H9 (cell line): Measurements from ENCODE around the gene FNDC1. TPM values are rescaled to one million over a fixed set of nuclear protein-coding genes. Genes with fewer than 3 reads are reported as not detected.

Source experiments
- DNase-seq: peaks from one replicate; pipeline ENCODE4 v3.0.0-alpha.2; 2017
- H2AFZ ChIP-seq: one replicate; pipeline ENCODE4 v1.6.1; 2013; ENCODE audit warnings: mild to moderate bottlenecking, low read length, control low read depth, moderate library complexity
- H2AK5ac ChIP-seq: 2 replicates; pipeline ENCODE4 v1.6.1; 2013; ENCODE audit warnings: low read length, control low read depth, mixed read lengths; ENCODE audit not compliant: insufficient read length
- H2BK120ac ChIP-seq: one replicate; pipeline ENCODE4 v1.6.1; 2013; ENCODE audit warnings: low read depth, mild to moderate bottlenecking, low read length, control low read depth, inconsistent platforms; ENCODE audit not compliant: poor library complexity, severe bottlenecking
- H2BK12ac ChIP-seq: 2 replicates; pipeline ENCODE4 v1.6.1; 2013; ENCODE audit warnings: low read length, control low read depth, mixed read lengths, low read depth; ENCODE audit not compliant: insufficient read length
- H2BK15ac ChIP-seq: 2 replicates; pipeline ENCODE4 v1.6.1; 2013; ENCODE audit warnings: low read depth, low read length, control low read depth
- H2BK20ac ChIP-seq: one replicate; pipeline ENCODE4 v1.6.1; 2013; ENCODE audit warnings: low read depth, mild to moderate bottlenecking, low read length, control low read depth, inconsistent platforms; ENCODE audit not compliant: poor library complexity, severe bottlenecking
- H2BK5ac ChIP-seq: 2 replicates; pipeline ENCODE4 v1.6.1; 2013; ENCODE audit warnings: low read length, control low read depth, mixed read lengths; ENCODE audit not compliant: insufficient read length
- H3K14ac ChIP-seq: 2 replicates; pipeline ENCODE4 v1.6.1; 2013; ENCODE audit warnings: low read length, control low read depth; ENCODE audit not compliant: insufficient read depth
- H3K18ac ChIP-seq: 2 replicates; pipeline ENCODE4 v1.6.1; 2013; ENCODE audit warnings: low read depth, mild to moderate bottlenecking, mixed read lengths, low read length, control low read depth; ENCODE audit not compliant: insufficient read length
- H3K23ac ChIP-seq: 2 replicates; pipeline ENCODE4 v1.6.1; 2013; ENCODE audit warnings: low read length, control low read depth, mixed read lengths, low read depth; ENCODE audit not compliant: insufficient read length
- H3K23me2 ChIP-seq: 2 replicates; pipeline ENCODE4 v1.6.1; 2013; ENCODE audit warnings: low read depth, mild to moderate bottlenecking, mixed read lengths, low read length, control low read depth; ENCODE audit not compliant: insufficient read length, poor library complexity, severe bottlenecking
- H3K27ac ChIP-seq: 2 replicates; pipeline ENCODE4 v1.5.1; 2013; ENCODE audit warnings: low read length, control low read depth, mixed read lengths, low read depth; ENCODE audit not compliant: insufficient read length
- H3K27me3 ChIP-seq: 2 replicates; pipeline ENCODE4 v1.6.1; 2013; ENCODE audit warnings: low read length, control low read depth, inconsistent platforms; ENCODE audit not compliant: insufficient read depth
- H3K4ac ChIP-seq: 2 replicates; pipeline ENCODE4 v1.6.1; 2013; ENCODE audit warnings: low read depth, mild to moderate bottlenecking, control low read depth, inconsistent platforms, low read length, moderate library complexity
- H3K4me1 ChIP-seq: 2 replicates; pipeline ENCODE4 v1.6.1; 2013; ENCODE audit warnings: low read length, control low read depth, inconsistent platforms; ENCODE audit not compliant: insufficient read depth
- H3K4me2 ChIP-seq: 2 replicates; pipeline ENCODE4 v1.6.1; 2013; ENCODE audit warnings: low read length, control low read depth, mixed read lengths; ENCODE audit not compliant: insufficient read length, insufficient read depth
- H3K56ac ChIP-seq: 2 replicates; pipeline ENCODE4 v1.6.1; 2013; ENCODE audit warnings: low read depth, mild to moderate bottlenecking, mixed read lengths, low read length, control low read depth; ENCODE audit not compliant: insufficient read length
- H3K79me1 ChIP-seq: 2 replicates; pipeline ENCODE4 v1.6.1; 2013; ENCODE audit warnings: low read depth, mild to moderate bottlenecking, moderate library complexity, low read length, control low read depth, inconsistent platforms; ENCODE audit not compliant: insufficient read depth, poor library complexity, severe bottlenecking
- H3K79me2 ChIP-seq: 2 replicates; pipeline ENCODE4 v1.6.1; 2013; ENCODE audit warnings: low read length, control low read depth, inconsistent platforms; ENCODE audit not compliant: insufficient read depth
- H3K9ac ChIP-seq: 2 replicates; pipeline ENCODE4 v1.6.1; 2013; ENCODE audit warnings: low read length, control low read depth, mixed read lengths; ENCODE audit not compliant: insufficient read length; ENCODE audit errors: extremely low read depth
- H3K9me3 ChIP-seq: one replicate; pipeline ENCODE4 v1.6.1; 2013; ENCODE audit warnings: low read depth, low read length, inconsistent platforms; ENCODE audit not compliant: control insufficient read depth
- H3T11ph ChIP-seq: one replicate; pipeline ENCODE4 v1.6.1; 2013; ENCODE audit warnings: mild to moderate bottlenecking, low read length, control low read depth, inconsistent platforms
- H4K20me1 ChIP-seq: one replicate; pipeline ENCODE4 v1.6.1; 2013; ENCODE audit not compliant: control insufficient read depth, insufficient read length, insufficient read depth
- H4K5ac ChIP-seq: 2 replicates; pipeline ENCODE4 v1.6.1; 2013; ENCODE audit warnings: low read depth, mild to moderate bottlenecking, mixed read lengths, low read length, control low read depth; ENCODE audit not compliant: insufficient read length
- H4K8ac ChIP-seq: replicated peaks from 2 replicates; pipeline ENCODE4 v1.6.1; 2013; ENCODE audit warnings: low read length, control low read depth, mixed read lengths, low read depth; ENCODE audit not compliant: insufficient read length
- H4K91ac ChIP-seq: 2 replicates; pipeline ENCODE4 v1.6.1; 2013; ENCODE audit warnings: low read depth, mild to moderate bottlenecking, moderate library complexity, mixed read lengths, low read length, control low read depth; ENCODE audit not compliant: insufficient read length
- H3K27ac Mint-ChIP-seq, 3 experiments: 2 replicates in 2 of 3; 3 replicates in 1 of 3; pipeline ENCODE4 v1.8.0; 2020 to 2021; ENCODE audit warnings: mixed read lengths in 3 of 3, mild to moderate bottlenecking in 1 of 3, moderate library complexity in 1 of 3
- H3K27me3 Mint-ChIP-seq: 2 replicates; pipeline ENCODE4 v1.8.0; 2021; ENCODE audit warnings: low read depth, mild to moderate bottlenecking, moderate library complexity, mixed read lengths
- H3K36me3 Mint-ChIP-seq, 3 experiments: 2 replicates in 2 of 3; 3 replicates in 1 of 3; pipeline ENCODE4 v1.8.0; 2020 to 2021; ENCODE audit warnings: low read depth in 3 of 3, mixed read lengths in 3 of 3; ENCODE audit not compliant: insufficient read depth in 1 of 3
- H3K4me1 Mint-ChIP-seq, 2 experiments: 2 replicates each; pipeline ENCODE4 v1.8.0; 2020; ENCODE audit warnings: mixed read lengths in 2 of 2
- H3K4me3 Mint-ChIP-seq, 2 experiments: 2 replicates in 1 of 2; 3 replicates in 1 of 2; pipeline ENCODE4 v1.8.0; 2020 to 2021; ENCODE audit warnings: mild to moderate bottlenecking in 2 of 2, mixed read lengths in 2 of 2, moderate library complexity in 1 of 2
- H3K9me3 Mint-ChIP-seq, 2 experiments: 2 replicates in 1 of 2; 3 replicates in 1 of 2; pipeline ENCODE4 v1.8.0; 2020; ENCODE audit warnings: mild to moderate bottlenecking in 2 of 2, mixed read lengths in 2 of 2, moderate library complexity in 1 of 2
- WGBS: extraction: QIAGEN DNeasy Blood & Tissue Kit; methylation state at CpG from one replicate; pipeline ENCODE4 v1.1.7; 2013; ENCODE audit warnings: missing lambda C conversion rate, low lambda C conversion rate, mixed read lengths; ENCODE audit not compliant: insufficient read length; ENCODE audit errors: extremely low coverage; 5-methylcytosine and 5-hydroxymethylcytosine counted together
- total RNA-seq: library from RNA; stranded (reverse); gene quantifications from 2 replicates; pipeline ENCODE4 v1.2.1, GENCODE V29; 2021
- TF ChIP-seq, protein P1 (sequence below): fragments of 200-600 bp; sonication (generic); conservative IDR thresholded peaks from 3 replicates; pipeline ENCODE4 v1.8.0; 2021; ENCODE audit warnings: antibody characterized with exemption, mild to moderate bottlenecking

FNDC1 gene
- total RNA-seq, 1 experiment from 2014 or later: 0.24 TPM

GRCh38 chr6:159203304-159204005 lies 34.3 kb downstream of the FNDC1 start:
- H3K79me2 ChIP-seq: no peaks in the 10 kb centered on the region
- no CpG with 5 or more reads among the region's 9 CpGs for WGBS
- no peak overlapping the region for H2AK5ac ChIP-seq
- H3K9ac ChIP-seq: no peak overlapping the region
- no peak overlapping the region for H3K4me2 ChIP-seq
- H2AFZ ChIP-seq: no peak overlapping the region
- no peak overlapping the region for H2BK20ac ChIP-seq
- no peak overlapping the region for H3K23ac ChIP-seq
- H3K27ac ChIP-seq: no peak overlapping the region
- no peaks in the 10 kb centered on the region for H4K20me1 ChIP-seq
- H2BK5ac ChIP-seq: no peak overlapping the region
- H2BK12ac ChIP-seq: no peak overlapping the region
- no peaks in the 10 kb centered on the region for H3K4me1 ChIP-seq
- no peak overlapping the region for H2BK15ac ChIP-seq
- TF ChIP-seq, protein P1, sequence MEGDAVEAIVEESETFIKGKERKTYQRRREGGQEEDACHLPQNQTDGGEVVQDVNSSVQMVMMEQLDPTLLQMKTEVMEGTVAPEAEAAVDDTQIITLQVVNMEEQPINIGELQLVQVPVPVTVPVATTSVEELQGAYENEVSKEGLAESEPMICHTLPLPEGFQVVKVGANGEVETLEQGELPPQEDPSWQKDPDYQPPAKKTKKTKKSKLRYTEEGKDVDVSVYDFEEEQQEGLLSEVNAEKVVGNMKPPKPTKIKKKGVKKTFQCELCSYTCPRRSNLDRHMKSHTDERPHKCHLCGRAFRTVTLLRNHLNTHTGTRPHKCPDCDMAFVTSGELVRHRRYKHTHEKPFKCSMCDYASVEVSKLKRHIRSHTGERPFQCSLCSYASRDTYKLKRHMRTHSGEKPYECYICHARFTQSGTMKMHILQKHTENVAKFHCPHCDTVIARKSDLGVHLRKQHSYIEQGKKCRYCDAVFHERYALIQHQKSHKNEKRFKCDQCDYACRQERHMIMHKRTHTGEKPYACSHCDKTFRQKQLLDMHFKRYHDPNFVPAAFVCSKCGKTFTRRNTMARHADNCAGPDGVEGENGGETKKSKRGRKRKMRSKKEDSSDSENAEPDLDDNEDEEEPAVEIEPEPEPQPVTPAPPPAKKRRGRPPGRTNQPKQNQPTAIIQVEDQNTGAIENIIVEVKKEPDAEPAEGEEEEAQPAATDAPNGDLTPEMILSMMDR: no peak
- no peak overlapping the region for H3K4ac ChIP-seq
- no peak overlapping the region for H4K5ac ChIP-seq
- no peaks in the 10 kb centered on the region; a peak in 1 of 7 replicates for H3K36me3 Mint-ChIP-seq
- no peak overlapping the region for H3K18ac ChIP-seq
- peaks cover 0 to 7% of the 10 kb centered on the region in 2 experiments; a peak in 1 of 5 replicates for H3K9me3 Mint-ChIP-seq
- H3K14ac ChIP-seq: no peak overlapping the region
- no peaks in the 10 kb centered on the region for H3K23me2 ChIP-seq
- no peak overlapping the region for H3T11ph ChIP-seq
- no peak overlapping the region for H4K8ac ChIP-seq
- H3K4me1 Mint-ChIP-seq: no peaks in the 10 kb centered on the region
- no peak overlapping the region for H4K91ac ChIP-seq
- peaks cover 29% of the 10 kb centered on the region for H3K27me3 Mint-ChIP-seq
- no peak overlapping the region for H3K4me3 Mint-ChIP-seq
- H3K27me3 ChIP-seq: no peaks in the 10 kb centered on the region
- H3K9me3 ChIP-seq: no peaks in the 10 kb centered on the region
- no peaks in the 10 kb centered on the region for H3K79me1 ChIP-seq
- no peak overlapping the region for H3K27ac Mint-ChIP-seq
- no peak for DNase-seq
- no peak overlapping the region for H2BK120ac ChIP-seq
- no peak overlapping the region for H3K56ac ChIP-seq
